ENCODE measurements around the gene APOE. TPM values are rescaled to one million over a fixed set of nuclear protein-coding genes. Genes with fewer than 3 reads are reported as not detected.

Gene APOE
- total and polyA plus RNA-seq, 7 donors = 63.5 to 326 (median 111) TPM

GRCh38 chr19:44865196-44865767, 40.3 kb upstream of the APOE start:
- H3K9me3 ChIP-seq = no peaks in the 10 kb centered on the region
- no peak for DNase-seq
- H3K27ac ChIP-seq = no peak overlapping the region
- 93 to 95% methylated on average over 27 of the region's 27 CpGs for WGBS, 2 donors
- H3K4me3 ChIP-seq = no peak overlapping the region
- H3K4me1 ChIP-seq = no peaks in the 10 kb centered on the region
- intact Hi-C loops (cut with DNase I) = no loop called here
- TF ChIP-seq EP300 (IDR thresholded peaks at IDR 0.05) (no peak), POLR2A (IDR thresholded peaks at IDR 0.05) (no peak), CTCF (IDR thresholded peaks at IDR 0.05) (no peak), POLR2AphosphoS5 (IDR thresholded peaks at IDR 0.05) (no peak)
- H3K27me3 ChIP-seq = no peaks in the 10 kb centered on the region
- H3K36me3 ChIP-seq = peaks cover 0 to 29% (median 7%) of the 10 kb centered on the region in 4 donors

GRCh38 chr19:44866664-44867063, 38.9 kb upstream of the APOE start:
- H3K4me3 ChIP-seq = no peak overlapping the region
- H3K36me3 ChIP-seq = peaks cover 0 to 29% (median 7%) of the 10 kb centered on the region in 4 donors
- H3K9me3 ChIP-seq = no peaks in the 10 kb centered on the region
- intact Hi-C loops (cut with DNase I) = no loop called here
- 27 to 78% methylated on average over 4 of the region's 4 CpGs for WGBS, 2 donors
- TF ChIP-seq EP300 (IDR thresholded peaks at IDR 0.05) = no peak
- no peak for TF ChIP-seq POLR2AphosphoS5 (IDR thresholded peaks at IDR 0.05)
- no peak for TF ChIP-seq POLR2A (IDR thresholded peaks at IDR 0.05)
- no peak for TF ChIP-seq CTCF (IDR thresholded peaks at IDR 0.05)
- no peak overlapping the region for H3K27ac ChIP-seq
- H3K27me3 ChIP-seq = no peaks in the 10 kb centered on the region
- no peaks in the 10 kb centered on the region for H3K4me1 ChIP-seq
- no peak for DNase-seq

GRCh38 chr19:44867578-44867977, 38.0 kb upstream of the APOE start:
- Histone ChIP-seq H3K27ac (peak overlapping the region in 1 of 4 donors; percentile 27), H3K4me1 (no peaks in the 10 kb centered on the region), H3K36me3 (peaks cover 8 to 38% (median 14%) of the 10 kb centered on the region in 4 donors), H3K9me3 (no peaks in the 10 kb centered on the region), H3K4me3 (no peak overlapping the region), H3K27me3 (no peaks in the 10 kb centered on the region)
- WGBS, 2 donors = 81 to 91% methylated on average over 12 of the region's 12 CpGs
- no peak for DNase-seq
- intact Hi-C loops (cut with DNase I) = no loop called here
- no peak for TF ChIP-seq POLR2AphosphoS5 (IDR thresholded peaks at IDR 0.05)
- no peak for TF ChIP-seq EP300 (IDR thresholded peaks at IDR 0.05)
- no peak for TF ChIP-seq CTCF (IDR thresholded peaks at IDR 0.05)
- no peak for TF ChIP-seq POLR2A (IDR thresholded peaks at IDR 0.05)

GRCh38 chr19:44869733-44870470, 35.7 kb upstream of the APOE start:
- WGBS, 2 donors = 67 to 72% methylated on average over 13 of the region's 13 CpGs
- H3K4me1 ChIP-seq = no peaks in the 10 kb centered on the region
- no peak for TF ChIP-seq POLR2A (IDR thresholded peaks at IDR 0.05)
- TF ChIP-seq EP300 (IDR thresholded peaks at IDR 0.05) = no peak
- no peak for TF ChIP-seq CTCF (IDR thresholded peaks at IDR 0.05)
- peak overlapping the region in 3 of 4 donors; percentile 28 to 66 (median 39) for H3K27ac ChIP-seq
- no peaks in the 10 kb centered on the region for H3K27me3 ChIP-seq
- no peaks in the 10 kb centered on the region for H3K9me3 ChIP-seq
- intact Hi-C loops (cut with DNase I) = no loop called here
- DNase-seq = peak; percentile 80
- H3K4me3 ChIP-seq = no peak overlapping the region
- peaks cover 16 to 58% (median 29%) of the 10 kb centered on the region in 4 donors for H3K36me3 ChIP-seq
